Sigmoid colon (tissue), 7 donors: ENCODE measurements around the gene FEZ2. TPM values are rescaled to one million over a fixed set of nuclear protein-coding genes. Genes with fewer than 3 reads are reported as not detected.
A peak's percentile ranks its signal among the peaks of the same experiment; 100 is the strongest.

Experiments
- DNase-seq: peaks from one replicate; pipeline ENCODE4 v3.0.0-alpha.2; 2019
- H3K27ac ChIP-seq, 4 donors: fragments of 200-600 bp; sonication (generic); one replicate each; pipeline ENCODE4 v1.5.1; 2016 to 2019; ENCODE audit warnings: mild to moderate bottlenecking in 1 of 4
- H3K27me3 ChIP-seq, 3 donors: fragments of 200-600 bp; sonication (generic); one replicate each; pipeline ENCODE4 v1.5.1; 2019; ENCODE audit warnings: mild to moderate bottlenecking in 1 of 3
- H3K36me3 ChIP-seq, 4 donors: fragments of 200-600 bp; sonication (generic); one replicate each; pipeline ENCODE4 v1.5.1; 2016 to 2019
- H3K4me1 ChIP-seq, 4 donors: fragments of 200-600 bp; sonication (generic); one replicate each; pipeline ENCODE4 v1.5.1; 2017 to 2019
- H3K4me3 ChIP-seq, 4 donors: fragments of 200-600 bp; sonication (generic); one replicate each; pipeline ENCODE4 v1.5.1; 2017 to 2019; ENCODE audit warnings: mild to moderate bottlenecking in 2 of 4, moderate library complexity in 1 of 4
- H3K9me3 ChIP-seq, 4 donors: fragments of 200-600 bp in 3 of 4; sonication (generic) in 3 of 4; one replicate each; pipeline versions ENCODE4 v1.5.1 to v1.6.1; 2013 to 2019
- EP300 ChIP-seq, 4 donors: sonication (generic); formaldehyde crosslinking; IDR thresholded peaks; one replicate each; pipeline ENCODE4 v1.6.1; 2017; ENCODE audit warnings: antibody characterized with exemption in 4 of 4
- POLR2A ChIP-seq, 2 donors: fragments of 450-650 bp; IDR thresholded peaks; one replicate each; pipeline ENCODE4 v1.6.1; 2016; ENCODE audit warnings: antibody characterized with exemption in 2 of 2, mild to moderate bottlenecking in 2 of 2, moderate library complexity in 2 of 2
- POLR2AphosphoS5 ChIP-seq, 4 donors: sonication (generic); formaldehyde crosslinking; IDR thresholded peaks; one replicate each; pipeline ENCODE4 v1.6.1; 2017; ENCODE audit warnings: antibody characterized with exemption in 4 of 4
- WGBS, 2 donors: extraction: QIAGEN DNeasy Blood & Tissue Kit; methylation state at CpG; one replicate each; pipeline ENCODE4 v1.1.7; 2013; 5-methylcytosine and 5-hydroxymethylcytosine counted together
- intact Hi-C: fragments of 100-400 bp; cut with DNase I; formaldehyde crosslinking; loops from one replicate; pipeline ENCODE4 v1.15.1; 2023
- polyA plus RNA-seq, 3 donors: library from polyadenylated mRNA; stranded (reverse); fragments of 200-250 nt; gene quantifications; one replicate each; pipeline ENCODE4 v1.2.3, GENCODE V29; 2013
- total RNA-seq, 4 donors: library from RNA; depleted of rRNA; stranded (reverse); fragments of >200 nt; gene quantifications; one replicate each; pipeline ENCODE4 v1.1.0, GENCODE V29; 2016
- TF ChIP-seq, protein P1 (sequence below), 4 experiments: fragments of 450-650 bp in 3 of 4; fragments of 200-600 bp in 1 of 4; IDR thresholded peaks; one replicate each; pipeline ENCODE4 v1.5.1; 2016 to 2019; ENCODE audit warnings: antibody characterized with exemption in 4 of 4, mild to moderate bottlenecking in 3 of 4, moderate library complexity in 2 of 4
- donor health status: healthy with polysubstance abuse.
- donor health status: Bipolar disorder and iron deficiency.
- donor health status: healthy.

Gene FEZ2
- total and polyA plus RNA-seq, 7 donors = 25.9 to 53.9 (median 41.8) TPM

DNA sequence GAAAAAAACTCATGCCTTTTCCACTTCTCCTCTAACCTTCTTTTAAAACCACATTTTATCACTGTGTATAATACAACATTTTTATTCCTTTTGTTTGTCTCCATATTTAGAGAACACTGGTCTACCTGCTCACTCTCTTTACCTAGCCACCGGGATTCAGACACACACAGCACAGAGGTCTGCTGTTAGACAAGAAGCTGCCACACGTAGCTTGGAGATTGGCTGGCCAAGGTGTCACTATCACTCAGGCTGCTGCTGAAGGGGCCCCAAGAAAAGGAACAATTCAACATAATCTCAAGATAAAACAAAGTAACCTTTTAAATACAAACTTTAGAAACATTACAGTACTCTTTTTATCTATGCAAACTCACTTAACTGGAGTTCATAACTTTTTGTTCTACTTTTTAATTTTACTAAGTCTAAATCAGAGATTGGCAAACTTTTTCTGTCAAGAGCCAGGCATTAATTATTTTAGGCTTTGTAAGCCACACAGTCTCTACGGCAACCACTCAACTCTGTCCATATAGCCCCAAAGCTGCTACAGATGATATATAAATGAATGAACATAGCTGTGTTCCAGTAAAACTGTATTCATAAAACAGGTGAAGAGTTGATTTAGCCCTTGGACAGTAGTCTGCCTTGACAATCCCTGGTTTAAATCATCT lies 25.8 kb downstream of the FEZ2 start:
- intact Hi-C loops = no loop called here
- no peaks in the 10 kb centered on the region for H3K27me3 ChIP-seq
- no peak for DNase-seq
- 91% methylated on average over 3 of the region's 3 CpGs for WGBS, 2 donors
- peak overlapping the region in 2 of 4 donors; percentile 23 to 24 for H3K27ac ChIP-seq
- no peak overlapping the region for H3K4me3 ChIP-seq
- no peak for TF ChIP-seq POLR2A (IDR thresholded peaks at IDR 0.05)
- TF ChIP-seq POLR2AphosphoS5 (IDR thresholded peaks at IDR 0.05) = peak in 1 of 4 donors; percentile 32
- TF ChIP-seq, protein P1, sequence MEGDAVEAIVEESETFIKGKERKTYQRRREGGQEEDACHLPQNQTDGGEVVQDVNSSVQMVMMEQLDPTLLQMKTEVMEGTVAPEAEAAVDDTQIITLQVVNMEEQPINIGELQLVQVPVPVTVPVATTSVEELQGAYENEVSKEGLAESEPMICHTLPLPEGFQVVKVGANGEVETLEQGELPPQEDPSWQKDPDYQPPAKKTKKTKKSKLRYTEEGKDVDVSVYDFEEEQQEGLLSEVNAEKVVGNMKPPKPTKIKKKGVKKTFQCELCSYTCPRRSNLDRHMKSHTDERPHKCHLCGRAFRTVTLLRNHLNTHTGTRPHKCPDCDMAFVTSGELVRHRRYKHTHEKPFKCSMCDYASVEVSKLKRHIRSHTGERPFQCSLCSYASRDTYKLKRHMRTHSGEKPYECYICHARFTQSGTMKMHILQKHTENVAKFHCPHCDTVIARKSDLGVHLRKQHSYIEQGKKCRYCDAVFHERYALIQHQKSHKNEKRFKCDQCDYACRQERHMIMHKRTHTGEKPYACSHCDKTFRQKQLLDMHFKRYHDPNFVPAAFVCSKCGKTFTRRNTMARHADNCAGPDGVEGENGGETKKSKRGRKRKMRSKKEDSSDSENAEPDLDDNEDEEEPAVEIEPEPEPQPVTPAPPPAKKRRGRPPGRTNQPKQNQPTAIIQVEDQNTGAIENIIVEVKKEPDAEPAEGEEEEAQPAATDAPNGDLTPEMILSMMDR (IDR thresholded peaks at IDR 0.05) = no peak
- H3K9me3 ChIP-seq = no peaks in the 10 kb centered on the region
- peaks cover 0 to 11% (median 4%) of the 10 kb centered on the region in 4 donors for H3K36me3 ChIP-seq
- peaks cover 0 to 29% (median 12%) of the 10 kb centered on the region in 4 donors for H3K4me1 ChIP-seq

DNA sequence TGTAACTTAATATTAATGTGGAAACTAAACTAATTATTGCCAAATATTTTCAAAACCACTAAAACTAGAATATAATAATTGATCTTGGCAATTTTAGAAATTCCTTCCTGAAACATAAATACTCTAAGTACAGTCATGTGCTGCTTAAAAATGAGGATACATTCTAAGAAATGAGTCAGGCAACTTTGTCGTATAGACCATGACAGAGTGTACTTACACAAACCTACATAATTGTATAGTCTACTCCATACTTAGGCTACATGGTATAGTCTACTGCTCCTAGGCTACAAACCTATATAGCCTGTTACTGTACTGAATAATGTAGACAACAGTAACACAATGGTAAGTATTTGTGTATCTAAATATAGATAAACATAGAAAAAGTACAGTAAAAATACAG lies 27.6 kb downstream of the FEZ2 start:
- WGBS, 2 donors = 80 to 92% methylated on average over 1 of the region's 1 CpG
- no peaks in the 10 kb centered on the region for H3K27me3 ChIP-seq
- peaks cover 0 to 25% (median 12%) of the 10 kb centered on the region in 4 donors for H3K4me1 ChIP-seq
- no peaks in the 10 kb centered on the region for H3K9me3 ChIP-seq
- no peak overlapping the region for H3K4me3 ChIP-seq
- no peak for DNase-seq
- H3K27ac ChIP-seq = no peak overlapping the region
- intact Hi-C loops = no loop called here
- H3K36me3 ChIP-seq = peaks cover 0 to 5% (median 2%) of the 10 kb centered on the region in 4 donors
- TF ChIP-seq POLR2A (IDR thresholded peaks at IDR 0.05) (no peak), POLR2AphosphoS5 (IDR thresholded peaks at IDR 0.05) (no peak), EP300 (IDR thresholded peaks at IDR 0.05) (no peak)
- TF ChIP-seq, protein P1 (IDR thresholded peaks at IDR 0.05) = no peak

DNA sequence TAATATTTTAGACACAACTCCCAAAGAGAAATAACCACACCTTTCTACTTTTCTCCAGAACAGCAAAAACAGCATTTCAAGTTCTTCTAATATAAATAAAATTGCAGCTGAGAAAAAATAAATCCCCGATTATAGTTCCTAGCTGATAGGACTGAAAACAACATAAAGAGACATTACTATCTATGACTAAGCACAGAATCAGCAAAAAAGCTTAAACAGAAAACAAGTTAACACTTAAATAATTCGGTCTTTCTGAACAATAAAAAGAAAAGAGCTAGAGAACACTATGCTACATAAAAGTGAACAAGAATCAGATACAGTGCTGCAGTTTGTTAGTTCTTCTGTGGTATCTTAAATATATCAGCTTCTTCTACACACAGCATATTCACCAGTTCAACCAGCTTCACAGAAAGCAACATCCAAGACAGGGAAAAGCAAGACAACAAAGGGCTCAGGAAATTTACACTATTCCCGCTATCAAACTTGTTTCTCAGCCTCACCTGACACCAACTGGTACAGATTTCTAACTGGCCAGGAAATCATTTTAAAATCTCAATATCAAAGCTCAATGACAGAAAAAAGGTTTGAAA lies 28.6 kb downstream of the FEZ2 start:
- H3K9me3 ChIP-seq = no peaks in the 10 kb centered on the region
- no peak overlapping the region for H3K4me3 ChIP-seq
- TF ChIP-seq POLR2A (IDR thresholded peaks at IDR 0.05) (no peak), EP300 (IDR thresholded peaks at IDR 0.05) (no peak), POLR2AphosphoS5 (IDR thresholded peaks at IDR 0.05) (no peak)
- TF ChIP-seq, protein P1 (IDR thresholded peaks at IDR 0.05) = no peak
- H3K27me3 ChIP-seq = no peaks in the 10 kb centered on the region
- H3K36me3 ChIP-seq = peaks cover 0 to 1% (median under 1%) of the 10 kb centered on the region in 4 donors
- DNase-seq = no peak
- WGBS, 2 donors = 89% methylated on average over 3 of the region's 3 CpGs
- intact Hi-C loops = no loop called here
- H3K27ac ChIP-seq = no peak overlapping the region
- peaks cover 0 to 25% (median 12%) of the 10 kb centered on the region in 4 donors for H3K4me1 ChIP-seq

DNA sequence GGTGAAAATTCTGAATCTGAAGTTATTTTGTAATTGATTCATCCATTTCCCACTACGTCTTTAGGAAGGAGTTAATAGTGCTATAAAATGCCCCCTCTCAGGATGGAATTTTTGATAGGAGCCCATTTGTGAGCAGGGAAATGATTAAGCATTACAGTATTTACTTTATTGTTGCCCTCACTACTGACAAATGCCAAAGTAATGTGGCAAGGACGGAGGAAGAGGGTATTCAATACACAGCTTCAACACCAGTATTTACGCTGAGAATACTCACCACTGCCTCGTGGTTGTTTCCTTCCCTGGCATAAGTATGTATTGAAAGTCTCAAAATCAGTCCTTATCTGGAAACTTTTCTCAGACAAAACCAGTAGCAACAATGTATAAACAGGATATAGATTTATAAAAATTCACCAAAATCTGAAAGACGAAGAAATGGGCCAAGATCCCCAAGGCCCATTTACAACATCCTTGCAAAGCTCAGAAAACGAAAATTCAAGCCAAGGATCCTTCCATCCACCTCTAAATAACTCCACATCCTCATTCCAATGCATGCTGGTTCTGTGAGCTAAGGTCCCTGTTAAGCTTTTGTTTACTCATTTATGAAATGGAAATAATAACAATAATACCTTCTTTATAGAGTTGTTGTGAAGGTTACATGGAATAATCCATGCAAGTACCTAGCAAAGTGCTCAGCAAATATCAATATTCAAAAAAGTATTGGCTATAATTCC lies 29.3 kb downstream of the FEZ2 start:
- no peaks in the 10 kb centered on the region for H3K9me3 ChIP-seq
- peaks cover 0 to 25% (median 12%) of the 10 kb centered on the region in 4 donors for H3K4me1 ChIP-seq
- intact Hi-C loops = no loop called here
- H3K36me3 ChIP-seq = no peaks in the 10 kb centered on the region
- 76 to 81% methylated on average over 6 of the region's 6 CpGs for WGBS, 2 donors
- H3K4me3 ChIP-seq = no peak overlapping the region
- TF ChIP-seq POLR2A (IDR thresholded peaks at IDR 0.05) (no peak), EP300 (IDR thresholded peaks at IDR 0.05) (no peak), POLR2AphosphoS5 (IDR thresholded peaks at IDR 0.05) (no peak)
- TF ChIP-seq, protein P1 (IDR thresholded peaks at IDR 0.05) = no peak
- no peak for DNase-seq
- H3K27me3 ChIP-seq = no peaks in the 10 kb centered on the region
- no peak overlapping the region for H3K27ac ChIP-seq
